ENCODE results near the gene CCL25.
"Not testable (repeated sequence)": the region's sequence is repeated elsewhere in the genome, so short reads cannot be mapped to it uniquely, and the experiment has no call there.

Gene CCL25

GRCh38 chr19:8086849-8087248 is 34.3 kb downstream of the CCL25 start:
- Histone ChIP-seq H3K9me3 (ENCODE audit: control insufficient read depth, insufficient read depth, low read length) (no peaks in the 10 kb centered on the region), H3K4me1 (ENCODE audit: insufficient read depth, low read length) (peaks cover 6% of the 10 kb centered on the region; the same call in 1 of the 2 replicates), H3K36me3 (ENCODE audit: insufficient read depth, low read length) (peaks cover 4% of the 10 kb centered on the region; the same call in 1 of the 2 replicates), H3K9ac (ENCODE audit: low read depth, low read length) (no peak overlapping the region)

GRCh38 chr19:8087876-8088275 is 35.3 kb downstream of the CCL25 start:
- H3K9ac ChIP-seq (ENCODE audit: low read depth, low read length) = no peak overlapping the region
- peaks cover 4% of the 10 kb centered on the region; the same call in 1 of the 2 replicates for H3K36me3 ChIP-seq (ENCODE audit: insufficient read depth, low read length)
- H3K9me3 ChIP-seq (ENCODE audit: control insufficient read depth, insufficient read depth, low read length) = no peaks in the 10 kb centered on the region
- peaks cover 6% of the 10 kb centered on the region; the same call in 1 of the 2 replicates for H3K4me1 ChIP-seq (ENCODE audit: insufficient read depth, low read length)

- Histone ChIP-seq H3K4me1 (ENCODE audit: insufficient read depth, low read length) (peaks cover 6% of the 10 kb centered on the region; the same call in 1 of the 2 replicates), H3K9ac (ENCODE audit: low read depth, low read length) (no peak overlapping the region), H3K9me3 (ENCODE audit: control insufficient read depth, insufficient read depth, low read length) (no peaks in the 10 kb centered on the region), H3K36me3 (ENCODE audit: insufficient read depth, low read length) (peaks cover 4% of the 10 kb centered on the region; the same call in 1 of the 2 replicates)
Measured at GRCh38 chr19:8088752-8089663, 36.4 kb downstream of the CCL25 start.

GRCh38 chr19:8089664-8090601 is 37.4 kb downstream of the CCL25 start:
- no peaks in the 10 kb centered on the region for H3K9me3 ChIP-seq (ENCODE audit: control insufficient read depth, insufficient read depth, low read length)
- no peak overlapping the region for H3K9ac ChIP-seq (ENCODE audit: low read depth, low read length)
- H3K4me1 ChIP-seq (ENCODE audit: insufficient read depth, low read length) = peaks cover 6% of the 10 kb centered on the region; the same call in 1 of the 2 replicates
- peaks cover 4% of the 10 kb centered on the region; the same call in 1 of the 2 replicates for H3K36me3 ChIP-seq (ENCODE audit: insufficient read depth, low read length)

GRCh38 chr19:8090950-8091349 is 38.4 kb downstream of the CCL25 start:
- Histone ChIP-seq H3K36me3 (ENCODE audit: insufficient read depth, low read length) (peaks cover 12% of the 10 kb centered on the region), H3K4me1 (ENCODE audit: insufficient read depth, low read length) (no peaks in the 10 kb centered on the region), H3K9me3 (ENCODE audit: control insufficient read depth, insufficient read depth, low read length) (peaks cover 9% of the 10 kb centered on the region), H3K9ac (ENCODE audit: low read depth, low read length) (no peak overlapping the region)

DNA sequence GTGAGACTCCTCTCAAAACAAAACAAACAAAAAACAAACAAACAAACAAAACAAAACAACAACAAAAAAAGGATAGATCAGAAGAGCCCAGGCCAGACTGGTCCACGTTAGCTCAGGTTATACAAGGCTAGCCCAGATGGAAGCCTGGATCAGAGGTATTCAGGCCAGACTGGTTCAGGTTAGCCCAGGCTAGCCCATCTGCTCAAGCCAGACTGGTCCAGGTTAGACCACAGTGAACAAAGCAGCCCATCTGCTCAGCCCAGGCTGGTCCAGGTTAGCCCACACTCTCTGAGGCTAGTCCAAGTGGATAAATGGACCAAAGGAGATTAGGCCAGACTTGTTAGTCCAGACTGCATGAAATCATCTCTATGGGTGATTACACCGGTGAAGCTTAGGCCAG is 41.2 kb downstream of the CCL25 start:
- Histone ChIP-seq H3K36me3 (ENCODE audit: insufficient read depth, low read length) (peaks cover 31% of the 10 kb centered on the region), H3K4me1 (ENCODE audit: insufficient read depth, low read length) (no peaks in the 10 kb centered on the region), H3K9me3 (ENCODE audit: control insufficient read depth, insufficient read depth, low read length) (peaks cover 15% of the 10 kb centered on the region), H3K9ac (ENCODE audit: low read depth, low read length) (no peak overlapping the region)

- Histone ChIP-seq H3K9ac (ENCODE audit: low read depth, low read length) (no peak overlapping the region), H3K4me1 (ENCODE audit: insufficient read depth, low read length) (no peaks in the 10 kb centered on the region), H3K36me3 (ENCODE audit: insufficient read depth, low read length) (peaks cover 29% of the 10 kb centered on the region), H3K9me3 (ENCODE audit: control insufficient read depth, insufficient read depth, low read length) (peaks cover 15% of the 10 kb centered on the region)
Measured at GRCh38 chr19:8094336-8094735, 41.8 kb downstream of the CCL25 start.

GRCh38 chr19:8095354-8095886 is 42.9 kb downstream of the CCL25 start:
- Histone ChIP-seq H3K36me3 (ENCODE audit: insufficient read depth, low read length) (peaks cover 29% of the 10 kb centered on the region), H3K4me1 (ENCODE audit: insufficient read depth, low read length) (no peaks in the 10 kb centered on the region), H3K9ac (ENCODE audit: low read depth, low read length) (no peak overlapping the region), H3K9me3 (ENCODE audit: control insufficient read depth, insufficient read depth, low read length) (peaks cover 15% of the 10 kb centered on the region)

DNA sequence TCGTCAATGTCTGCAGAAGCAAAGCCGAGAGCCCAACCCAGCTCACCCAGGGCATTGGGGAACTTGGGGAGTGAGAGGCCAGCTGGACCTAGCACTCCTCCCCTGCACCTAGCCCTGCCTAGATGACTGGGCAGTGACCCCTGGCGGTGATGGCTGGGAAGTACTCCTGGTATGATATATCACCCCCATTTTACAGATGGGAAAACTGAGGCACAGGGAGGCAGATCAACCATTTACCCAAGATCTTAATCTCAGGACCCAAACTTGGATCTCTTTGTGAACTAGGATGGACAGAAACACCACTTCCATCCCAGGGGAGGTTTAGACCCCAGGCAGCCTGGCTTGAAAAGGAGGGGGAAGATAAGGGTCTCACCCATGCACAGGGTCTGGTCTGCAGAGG is 43.5 kb downstream of the CCL25 start:
- Histone ChIP-seq H3K9me3 (ENCODE audit: control insufficient read depth, insufficient read depth, low read length) (peaks cover 15% of the 10 kb centered on the region), H3K4me1 (ENCODE audit: insufficient read depth, low read length) (no peaks in the 10 kb centered on the region), H3K36me3 (ENCODE audit: insufficient read depth, low read length) (peaks cover 29% of the 10 kb centered on the region), H3K9ac (ENCODE audit: low read depth, low read length) (no peak overlapping the region)

- no peaks in the 10 kb centered on the region for H3K4me1 ChIP-seq (ENCODE audit: insufficient read depth, low read length)
- no peak overlapping the region for H3K9ac ChIP-seq (ENCODE audit: low read depth, low read length)
- peaks cover 15% of the 10 kb centered on the region for H3K9me3 ChIP-seq (ENCODE audit: control insufficient read depth, insufficient read depth, low read length)
- H3K36me3 ChIP-seq (ENCODE audit: insufficient read depth, low read length) = peaks cover 29% of the 10 kb centered on the region
Measured at GRCh38 chr19:8097198-8097597, 44.6 kb downstream of the CCL25 start.

DNA sequence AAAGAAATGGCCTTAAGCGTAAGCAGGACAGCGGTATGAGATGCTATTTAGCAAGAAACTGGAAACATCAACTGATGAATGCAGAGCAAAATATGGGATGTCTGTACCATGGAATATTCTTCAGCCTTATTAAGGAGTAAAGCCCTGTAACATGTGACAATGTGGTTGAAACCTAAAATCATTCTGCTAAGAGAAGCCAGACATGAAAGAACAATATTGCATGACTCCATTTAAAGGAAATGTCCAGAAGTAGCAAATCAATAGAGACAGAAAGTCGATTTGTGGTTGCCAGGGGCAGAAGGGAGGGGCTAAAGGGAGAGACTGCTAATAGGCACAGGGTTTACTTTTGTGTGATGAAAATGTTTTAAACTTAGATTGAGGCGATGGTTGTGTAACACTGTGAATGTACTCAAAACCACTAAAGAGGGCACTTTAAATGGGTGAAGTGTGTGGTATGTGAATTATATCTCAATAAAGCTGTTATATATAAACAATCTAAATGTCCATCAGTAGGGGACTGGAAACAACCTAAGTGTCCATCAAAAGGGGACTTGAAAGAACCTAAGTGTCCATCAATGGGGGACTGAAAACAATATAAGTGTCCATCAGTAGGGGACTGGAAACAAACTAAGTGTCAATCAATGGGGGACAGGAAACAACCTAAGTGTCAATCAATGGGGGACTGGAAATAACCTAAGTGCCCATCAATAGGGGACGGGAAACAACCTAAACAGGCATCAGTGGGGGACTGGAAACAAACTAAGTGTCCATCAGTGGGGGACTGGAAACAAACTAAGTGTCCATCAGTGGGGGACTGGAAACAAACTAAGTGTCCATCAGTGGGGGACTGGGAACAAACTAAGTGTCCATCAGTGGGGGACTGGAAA is 45.4 kb downstream of the CCL25 start:
- H3K9me3 ChIP-seq (ENCODE audit: control insufficient read depth, insufficient read depth, low read length) = peaks cover 15% of the 10 kb centered on the region
- peaks cover 29% of the 10 kb centered on the region for H3K36me3 ChIP-seq (ENCODE audit: insufficient read depth, low read length)
- H3K4me1 ChIP-seq (ENCODE audit: insufficient read depth, low read length) = no peaks in the 10 kb centered on the region
- no peak overlapping the region for H3K9ac ChIP-seq (ENCODE audit: low read depth, low read length)

- Histone ChIP-seq H3K9ac (ENCODE audit: low read depth, low read length) (no peak overlapping the region), H3K9me3 (ENCODE audit: control insufficient read depth, insufficient read depth, low read length) (peaks cover 4% of the 10 kb centered on the region; the same call in 1 of the 2 replicates), H3K4me1 (ENCODE audit: insufficient read depth, low read length) (no peaks in the 10 kb centered on the region), H3K36me3 (ENCODE audit: insufficient read depth, low read length) (peaks cover 24% of the 10 kb centered on the region)
Measured at GRCh38 chr19:8101311-8101710, 48.8 kb downstream of the CCL25 start.

GRCh38 chr19:8101910-8102309 is 49.4 kb downstream of the CCL25 start:
- not testable (repeated sequence) for H3K9ac ChIP-seq (ENCODE audit: low read depth, low read length); H3K4me1 ChIP-seq (ENCODE audit: insufficient read depth, low read length); H3K9me3 ChIP-seq (ENCODE audit: control insufficient read depth, insufficient read depth, low read length)
- H3K36me3 ChIP-seq (ENCODE audit: insufficient read depth, low read length) = peaks cover 20% of the 10 kb centered on the region; the same call in 1 of the 2 replicates
